ENCODE results near the gene FAIM2.
A peak's percentile ranks its signal among the peaks of the same experiment; 100 is the strongest.

Gene FAIM2

GRCh38 chr12:49903700-49904423 lies at the start of gene FAIM2:
Gene FAIM2, minus strand, starts transcription at chr12:49903900. Its CDS starts 108 bp downstream, at chr12:49903792.
- DNase-seq (ENCODE audit: low read depth, low spot score): no peak

- no peak for DNase-seq (ENCODE audit: low read depth, low spot score)
Observed at GRCh38 chr12:49953151-49953550, 49.5 kb upstream of the FAIM2 start.

GRCh38 chr12:49952391-49953055 lies 48.8 kb upstream of the FAIM2 start:
- no peak for DNase-seq (ENCODE audit: low read depth, low spot score)

- no peak for DNase-seq (ENCODE audit: low read depth, low spot score)
Observed at GRCh38 chr12:49951411-49952240, 47.9 kb upstream of the FAIM2 start.

GRCh38 chr12:49950273-49951251 lies 46.9 kb upstream of the FAIM2 start, which contains the start of gene AQP2:
Gene AQP2, plus strand, starts transcription at chr12:49950737. Its CDS starts 94 bp downstream, at chr12:49950831.
- no peak for DNase-seq (ENCODE audit: low read depth, low spot score)

GRCh38 chr12:49949866-49950265 lies 46.2 kb upstream of the FAIM2 start:
- no peak for DNase-seq (ENCODE audit: low read depth, low spot score)

GRCh38 chr12:49948866-49949845 lies 45.5 kb upstream of the FAIM2 start:
- no peak for DNase-seq (ENCODE audit: low read depth, low spot score)

GRCh38 chr12:49947593-49948226 lies 44.0 kb upstream of the FAIM2 start:
- DNase-seq (ENCODE audit: low read depth, low spot score): no peak

- DNase-seq (ENCODE audit: low read depth, low spot score): no peak
Observed at GRCh38 chr12:49946497-49946896, 42.8 kb upstream of the FAIM2 start.

- DNase-seq (ENCODE audit: low read depth, low spot score): no peak
Observed at GRCh38 chr12:49946086-49946485, 42.4 kb upstream of the FAIM2 start.

- peak; percentile 37 for DNase-seq (ENCODE audit: low read depth, low spot score)
Observed at GRCh38 chr12:49945394-49946080, 41.8 kb upstream of the FAIM2 start.

- DNase-seq (ENCODE audit: low read depth, low spot score): no peak
Observed at GRCh38 chr12:49944718-49945117, 41.0 kb upstream of the FAIM2 start.

GRCh38 chr12:49944046-49944445 lies 40.3 kb upstream of the FAIM2 start:
- no peak for DNase-seq (ENCODE audit: low read depth, low spot score)

GRCh38 chr12:49943625-49943960 lies 39.9 kb upstream of the FAIM2 start:
- no peak for DNase-seq (ENCODE audit: low read depth, low spot score)

GRCh38 chr12:49942921-49943624 lies 39.4 kb upstream of the FAIM2 start:
- DNase-seq (ENCODE audit: low read depth, low spot score): no peak

- DNase-seq (ENCODE audit: low read depth, low spot score): no peak
Observed at GRCh38 chr12:49942512-49942893, 38.8 kb upstream of the FAIM2 start.

GRCh38 chr12:49941556-49942511 lies 38.1 kb upstream of the FAIM2 start:
- DNase-seq (ENCODE audit: low read depth, low spot score): no peak

All from smooth muscle cell of the brain vasculature (primary cell).